Lower leg skin (tissue), 3 donors: ENCODE results near the gene ACER3.

Experiments
- POLR2A ChIP-seq, 2 donors: fragments of 450-650 bp; IDR thresholded peaks; one replicate each; pipeline ENCODE4 v1.6.1; 2016 to 2017; ENCODE audit warnings: antibody characterized with exemption in 2 of 2, mild to moderate bottlenecking in 1 of 2, moderate library complexity in 1 of 2
- TF ChIP-seq, protein P1 (sequence below), 3 donors: fragments of 450-650 bp; IDR thresholded peaks; one replicate each; pipeline ENCODE4 v1.5.1; 2016; ENCODE audit warnings: antibody characterized with exemption in 3 of 3, mild to moderate bottlenecking in 3 of 3, moderate library complexity in 2 of 3

DNA sequence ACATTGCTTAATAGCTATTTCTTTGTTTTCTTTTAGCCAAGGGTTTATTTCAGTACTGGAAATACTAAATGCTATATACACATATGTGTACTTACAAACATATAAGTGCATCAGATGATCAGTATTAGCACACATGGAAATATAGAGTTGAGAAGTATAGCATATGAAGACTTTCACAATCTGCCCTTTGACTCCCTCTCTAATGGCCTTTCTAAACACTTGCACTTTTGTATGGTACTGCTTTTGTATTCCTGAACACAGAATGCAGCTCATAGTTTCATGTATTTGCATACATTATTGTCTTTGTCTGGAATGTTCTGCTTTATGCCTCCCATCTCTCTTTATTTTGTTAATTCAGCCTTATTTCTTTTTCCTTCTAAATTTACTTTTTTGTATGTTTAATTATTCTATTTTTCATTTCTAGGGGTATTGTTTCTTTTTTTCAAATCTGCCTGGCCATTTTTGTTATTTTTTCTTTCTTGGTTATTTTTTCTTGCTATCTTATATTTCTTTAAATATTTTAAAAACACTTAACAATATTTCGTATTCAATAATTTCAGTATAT lies 28.8 kb downstream of the ACER3 start:
- TF ChIP-seq, protein P1, sequence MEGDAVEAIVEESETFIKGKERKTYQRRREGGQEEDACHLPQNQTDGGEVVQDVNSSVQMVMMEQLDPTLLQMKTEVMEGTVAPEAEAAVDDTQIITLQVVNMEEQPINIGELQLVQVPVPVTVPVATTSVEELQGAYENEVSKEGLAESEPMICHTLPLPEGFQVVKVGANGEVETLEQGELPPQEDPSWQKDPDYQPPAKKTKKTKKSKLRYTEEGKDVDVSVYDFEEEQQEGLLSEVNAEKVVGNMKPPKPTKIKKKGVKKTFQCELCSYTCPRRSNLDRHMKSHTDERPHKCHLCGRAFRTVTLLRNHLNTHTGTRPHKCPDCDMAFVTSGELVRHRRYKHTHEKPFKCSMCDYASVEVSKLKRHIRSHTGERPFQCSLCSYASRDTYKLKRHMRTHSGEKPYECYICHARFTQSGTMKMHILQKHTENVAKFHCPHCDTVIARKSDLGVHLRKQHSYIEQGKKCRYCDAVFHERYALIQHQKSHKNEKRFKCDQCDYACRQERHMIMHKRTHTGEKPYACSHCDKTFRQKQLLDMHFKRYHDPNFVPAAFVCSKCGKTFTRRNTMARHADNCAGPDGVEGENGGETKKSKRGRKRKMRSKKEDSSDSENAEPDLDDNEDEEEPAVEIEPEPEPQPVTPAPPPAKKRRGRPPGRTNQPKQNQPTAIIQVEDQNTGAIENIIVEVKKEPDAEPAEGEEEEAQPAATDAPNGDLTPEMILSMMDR (IDR thresholded peaks at IDR 0.05) = no peak
- no peak for TF ChIP-seq POLR2A (IDR thresholded peaks at IDR 0.05)
